TTC549 (cell line): ENCODE data around the gene LCE1E.

Source experiments
- FAIRE-seq: peaks from 2 replicates; lab custom pipeline; 2012; peaks lifted over from hg19 to GRCh38; lab: Jason Lieb, UNC

The LCE1E gene

DNA sequence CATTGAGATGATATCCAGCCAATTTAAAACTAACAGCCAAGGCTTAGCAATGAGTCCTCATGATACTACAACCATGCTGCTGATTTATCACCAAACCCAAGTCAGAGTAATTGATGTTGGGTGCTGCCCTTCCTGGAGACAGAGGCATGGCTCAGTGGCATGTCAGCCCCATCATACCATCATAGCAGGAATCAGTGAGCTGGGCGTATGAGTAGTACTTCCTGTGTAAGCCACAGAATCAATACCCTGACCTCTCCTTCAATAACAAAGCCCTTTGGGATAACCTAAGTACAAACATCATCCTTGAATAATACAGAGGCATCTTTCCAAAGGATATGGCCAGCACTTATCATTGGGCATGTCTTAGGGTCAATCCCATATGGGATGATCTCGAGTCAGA lies 3.0 kb upstream of the LCE1E start:
- FAIRE-seq: no peak

DNA sequence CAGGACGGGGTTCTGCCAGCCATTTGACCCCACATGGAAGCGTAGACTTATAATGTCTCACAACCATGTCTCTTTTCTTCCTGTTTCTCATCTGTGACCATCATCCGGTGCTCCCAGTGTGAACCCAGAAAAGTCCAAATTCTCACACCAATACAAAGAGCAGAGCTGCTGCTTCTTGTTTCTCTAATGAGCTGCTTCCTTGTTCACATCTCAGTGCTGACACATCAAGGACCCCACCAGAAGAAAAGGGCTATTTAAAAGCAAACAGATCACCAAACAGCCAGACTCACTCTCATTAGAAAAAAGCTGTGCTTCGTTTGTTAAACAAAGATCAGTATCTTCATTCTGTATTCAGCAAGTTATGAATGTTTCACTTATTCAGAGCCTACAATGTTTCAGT lies 9.6 kb downstream of the LCE1E start:
- no peak for FAIRE-seq

GRCh38 chr1:152796421-152796820 lies 10.4 kb downstream of the LCE1E start, which contains the start of gene LCE1D:
TSS of gene LCE1D (plus strand) at chr1:152796721. CDS start at chr1:152797795, 1,074 bp downstream.
- no peak for FAIRE-seq

GRCh38 chr1:152801333-152801732 lies 15.3 kb downstream of the LCE1E start:
- FAIRE-seq: no peak

DNA sequence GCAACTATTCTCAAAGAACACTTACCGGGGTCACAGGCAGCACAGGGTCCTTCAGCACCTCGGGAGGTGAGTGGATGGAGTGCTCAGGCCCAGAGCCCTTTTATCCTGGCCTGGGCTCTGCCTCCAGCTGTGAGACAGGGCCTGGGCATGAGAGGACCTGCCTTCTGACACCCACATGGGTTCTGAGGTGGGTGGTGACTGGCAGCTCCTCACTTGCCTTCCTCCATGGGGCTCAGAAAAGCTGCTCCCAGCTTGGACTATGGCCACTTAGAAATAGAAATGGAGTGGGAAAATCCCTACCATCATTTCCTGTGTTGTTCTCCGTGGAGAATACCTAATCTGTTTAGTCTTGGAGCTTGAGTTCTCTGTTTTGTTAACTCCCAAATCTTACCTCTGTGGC lies 20.5 kb downstream of the LCE1E start, which contains the start of gene LCE1C:
TSS of gene LCE1C (minus strand) at position 76 of the 400 bp plus-strand sequence. CDS start 1,173 bp downstream, outside the sequence.
- FAIRE-seq: no peak

GRCh38 chr1:152811050-152811449 lies 25.0 kb downstream of the LCE1E start:
- no peak for FAIRE-seq

DNA sequence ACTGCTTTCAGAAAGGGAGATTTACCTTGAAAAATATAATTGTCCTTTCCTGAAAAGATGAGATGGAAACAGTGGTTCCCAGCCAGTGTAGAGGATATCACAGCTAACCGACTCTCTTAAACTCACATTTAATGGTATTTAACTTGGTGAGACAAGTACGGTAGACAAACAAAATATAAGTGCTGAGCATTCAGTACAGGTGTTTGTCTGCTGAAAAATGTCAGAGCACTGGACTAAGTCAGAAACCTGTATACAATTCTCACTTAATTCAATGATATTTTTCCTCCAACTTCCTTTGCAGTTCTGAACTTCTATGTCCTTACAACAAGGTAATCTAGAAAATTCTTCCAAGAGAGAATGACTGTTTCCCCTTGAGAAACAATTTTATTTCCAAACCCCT lies 25.6 kb downstream of the LCE1E start, which contains the start of gene LCE1B:
TSS of gene LCE1B (plus strand) at position 301 of the 400 bp plus-strand sequence. CDS start 476 bp downstream, outside the sequence.
- no peak for FAIRE-seq

DNA sequence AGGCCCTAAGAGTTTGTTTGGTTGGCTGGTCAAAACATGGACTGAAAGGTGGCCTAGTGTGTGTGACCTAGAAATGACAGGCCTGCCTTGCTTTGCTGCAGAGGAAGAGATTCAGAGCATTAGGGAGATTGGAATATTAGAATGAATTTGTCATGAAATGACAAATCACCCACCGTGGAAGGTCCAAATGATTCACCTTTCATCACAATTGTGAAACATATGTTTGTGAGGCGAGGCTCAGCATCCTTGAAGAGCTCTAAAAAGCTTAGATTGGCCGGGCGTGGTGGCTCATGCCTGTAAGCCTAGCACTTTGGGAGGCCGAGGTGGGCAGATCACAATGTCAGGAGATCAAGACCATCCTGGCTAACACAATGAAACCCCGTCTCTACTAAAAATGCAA lies 31.3 kb downstream of the LCE1E start:
- FAIRE-seq: no peak

DNA sequence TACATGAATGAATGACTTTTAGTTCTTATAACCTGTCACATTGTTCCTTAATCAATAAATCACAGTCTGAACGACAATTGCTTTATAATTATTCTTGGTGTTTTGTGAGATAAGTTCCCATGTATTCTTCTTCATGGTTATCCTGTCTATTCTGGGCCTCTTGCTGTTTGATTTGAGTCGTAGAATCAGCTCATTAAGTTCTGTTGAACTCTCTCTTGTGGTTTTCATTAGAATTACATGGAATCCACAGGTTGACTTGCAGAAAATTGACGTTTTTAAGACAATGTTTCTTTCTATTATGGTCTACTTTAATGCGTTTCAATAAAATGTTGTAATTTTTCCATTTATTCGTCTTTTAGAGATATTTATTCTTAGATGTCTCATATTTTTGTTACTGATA lies 37.2 kb downstream of the LCE1E start:
- no peak for FAIRE-seq

DNA sequence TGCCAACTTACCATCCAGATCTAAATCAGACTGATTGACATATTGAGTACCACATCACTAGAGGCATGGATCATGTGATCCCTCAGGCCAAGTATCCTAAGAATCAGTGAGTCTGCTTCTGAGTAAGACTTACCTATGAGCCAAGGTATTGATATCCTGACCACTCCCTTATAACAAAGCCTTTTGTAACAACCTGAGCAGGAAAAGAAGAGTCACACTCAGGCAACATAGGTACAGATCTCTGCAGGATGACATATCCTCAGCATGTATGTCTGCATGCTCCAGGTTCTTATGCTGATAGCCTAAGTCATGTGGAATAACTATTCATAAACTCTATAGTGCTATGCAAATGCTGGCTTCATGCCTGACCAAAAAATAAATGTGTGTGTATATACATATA lies 38.9 kb downstream of the LCE1E start:
- no peak for FAIRE-seq

GRCh38 chr1:152827173-152827572 lies 41.1 kb downstream of the LCE1E start, which contains the start of gene LCE1A:
TSS of gene LCE1A (plus strand) at chr1:152827473. CDS start at chr1:152827473, 0 bp downstream.
- no peak for FAIRE-seq

DNA sequence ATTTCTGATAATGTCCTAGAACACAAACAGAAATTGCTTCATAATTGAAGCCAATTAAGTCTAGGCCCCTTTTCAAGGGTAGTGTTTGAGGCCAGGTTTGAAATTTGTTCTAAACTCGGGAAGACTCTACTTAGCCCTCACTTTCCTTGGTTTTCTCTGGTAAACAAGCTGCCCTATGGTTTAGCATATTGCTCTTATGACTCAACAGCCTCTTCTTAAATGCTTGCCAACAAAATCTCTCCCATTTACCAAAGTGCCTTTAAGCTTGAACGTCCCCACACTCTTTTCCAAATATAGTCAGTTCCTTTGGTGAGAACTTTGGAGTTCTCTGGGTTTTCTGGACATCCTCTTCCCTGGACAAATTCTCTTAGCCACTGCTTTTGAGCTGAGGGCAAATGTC lies 50.8 kb downstream of the LCE1E start:
- no peak for FAIRE-seq
